Neural cell (in vitro differentiated cells): Measurements from ENCODE around the gene MAML2.

Experiments used
- CTCF ChIP-seq: fragments of 450-650 bp; IDR thresholded peaks from 2 replicates; pipeline ENCODE4 v1.5.1; 2014; ENCODE audit warnings: antibody characterized with exemption, mild to moderate bottlenecking, moderate library complexity; ENCODE audit not compliant: poor library complexity, severe bottlenecking
- EP300 ChIP-seq: fragments of 450-650 bp; conservative IDR thresholded peaks from 2 replicates; pipeline ENCODE4 v1.6.1; 2014; ENCODE audit warnings: antibody characterized with exemption, mild to moderate bottlenecking, moderate library complexity; ENCODE audit not compliant: poor library complexity, severe bottlenecking
- EZH2 ChIP-seq: fragments of 200-600, 300-800 bp; shearing (Covaris generic), sonication (generic); IDR thresholded peaks from 2 replicates; pipeline ENCODE4 v1.6.1; 2014; ENCODE audit warnings: antibody characterized with exemption, low read length, borderline replicate concordance, mild to moderate bottlenecking; ENCODE audit not compliant: insufficient read depth, poor library complexity, severe bottlenecking
- MXI1 ChIP-seq: fragments of 450-650 bp; conservative IDR thresholded peaks from 2 replicates; pipeline ENCODE4 v1.6.1; 2014; ENCODE audit warnings: antibody characterized with exemption, mild to moderate bottlenecking; ENCODE audit not compliant: poor library complexity, severe bottlenecking
- POLR2AphosphoS5 ChIP-seq: IDR thresholded peaks from 2 replicates; pipeline ENCODE4 v1.6.1; 2012
- RAD21 ChIP-seq: fragments of 450-650 bp; conservative IDR thresholded peaks from 2 replicates; pipeline ENCODE4 v1.6.1; 2014; ENCODE audit warnings: antibody characterized with exemption, mild to moderate bottlenecking, moderate library complexity
- REST ChIP-seq: IDR thresholded peaks from 2 replicates; pipeline ENCODE4 v1.6.1; 2012; ENCODE audit warnings: borderline replicate concordance
- SMC3 ChIP-seq: fragments of 450-650 bp; conservative IDR thresholded peaks from 2 replicates; pipeline ENCODE4 v1.6.1; 2014; ENCODE audit warnings: antibody characterized with exemption, mild to moderate bottlenecking, moderate library complexity; ENCODE audit not compliant: poor library complexity
- TAF1 ChIP-seq: IDR thresholded peaks from 2 replicates; pipeline ENCODE4 v1.6.1; 2012; ENCODE audit warnings: low read depth

- TF ChIP-seq CTCF, result no peak
- TF ChIP-seq POLR2AphosphoS5, result no peak
- TF ChIP-seq EP300, result no peak
- no peak for TF ChIP-seq RAD21
- TF ChIP-seq EZH2, result no peak
- TF ChIP-seq REST, result no peak
- TF ChIP-seq MXI1, result no peak
- no peak for TF ChIP-seq SMC3
- no peak for TF ChIP-seq TAF1
These were observed 319.7 kb downstream of the MAML2 start for GRCh38 chr11:96023275-96023674.
